OCI-LY7 (cell line): ENCODE measurements around the gene CHST14. TPM values are rescaled to one million over a fixed set of nuclear protein-coding genes. Genes with fewer than 3 reads are reported as not detected.
A peak's percentile ranks its signal among the peaks of the same experiment; 100 is the strongest.

Experiments
- BruUV-seq: library from RNA; stranded (reverse); fragments of 400-500 nt; replicated peaks from 2 replicates; lab custom pipeline; 2021; lab: Mats Ljungman, UMichigan
- CTCF ChIA-PET: fragments of 300-600 bp; sonication (Branson Sonifier 250); formaldehyde crosslinking; loops from one replicate; lab custom pipeline; 2022; ENCODE audit warnings: antibody characterized with exemption; ENCODE audit not compliant: unreplicated experiment; lab: Charles Lee
- POLR2A ChIA-PET: fragments of 300-600 bp; sonication (Branson Sonifier 250); formaldehyde crosslinking; loops from one replicate; lab custom pipeline; 2022; ENCODE audit warnings: antibody characterized with exemption; lab: Charles Lee
- DNase-seq: peaks from one replicate; pipeline ENCODE4 v3.0.0-alpha.2; 2015; ENCODE audit warnings: low spot score
- H2AFZ ChIP-seq: fragments of 200-600 bp; sonication (generic), shearing (Covaris generic); 2 replicates; pipeline ENCODE4 v1.6.1; 2014; ENCODE audit warnings: mild to moderate bottlenecking, antibody characterized with exemption, low read length, moderate library complexity
- H3K27ac ChIP-seq: fragments of 200-600 bp; sonication (generic); 2 replicates; pipeline ENCODE4 v1.5.1; 2014; ENCODE audit warnings: mixed run types, low read depth, mild to moderate bottlenecking, moderate library complexity, low read length, inconsistent platforms; ENCODE audit not compliant: poor library complexity, severe bottlenecking
- H3K36me3 ChIP-seq: fragments of 200-600 bp; sonication (generic); 2 replicates; pipeline ENCODE4 v1.6.1; 2014; ENCODE audit warnings: mild to moderate bottlenecking, antibody characterized with exemption, low read length, moderate library complexity, mixed read lengths; ENCODE audit not compliant: insufficient read depth
- H3K4me1 ChIP-seq: fragments of 200-600 bp; sonication (generic); 2 replicates; pipeline ENCODE4 v1.5.1; 2014; ENCODE audit warnings: mild to moderate bottlenecking, low read length; ENCODE audit not compliant: insufficient read depth, poor library complexity, severe bottlenecking
- H3K4me2 ChIP-seq: fragments of 200-600 bp; sonication (generic); 2 replicates; pipeline ENCODE4 v1.6.1; 2014; ENCODE audit warnings: mild to moderate bottlenecking, low read length
- H3K4me3 ChIP-seq: fragments of 200-600 bp; sonication (generic); 2 replicates; pipeline ENCODE4 v1.5.1; 2014; ENCODE audit warnings: mild to moderate bottlenecking, low read depth, low read length; ENCODE audit not compliant: poor library complexity, severe bottlenecking
- H3K79me2 ChIP-seq: fragments of 200-600 bp; sonication (generic); 2 replicates; pipeline ENCODE4 v1.6.1; 2016; ENCODE audit warnings: low read depth, mild to moderate bottlenecking, low read length, moderate library complexity, mixed read lengths; ENCODE audit not compliant: insufficient read depth
- H3K9me2 ChIP-seq: fragments of 200-600 bp; sonication (generic); 2 replicates; pipeline ENCODE4 v1.6.1; 2016; ENCODE audit warnings: mild to moderate bottlenecking, low read length, mixed read lengths; ENCODE audit not compliant: insufficient read depth
- H3K9me3 ChIP-seq: fragments of 200-600 bp; sonication (generic); 2 replicates; pipeline ENCODE4 v1.6.1; 2014; ENCODE audit warnings: mild to moderate bottlenecking, mixed run types, low read length, mixed read lengths
- H4K20me1 ChIP-seq: fragments of 200-600 bp; sonication (generic); 2 replicates; pipeline ENCODE4 v1.6.1; 2014; ENCODE audit warnings: mild to moderate bottlenecking, antibody characterized with exemption, low read length, moderate library complexity, mixed read lengths; ENCODE audit not compliant: insufficient read depth
- CTCF ChIP-seq: fragments of 200-600 bp; sonication (generic); conservative IDR thresholded peaks from 2 replicates; pipeline ENCODE4 v1.5.1; 2014; ENCODE audit warnings: mild to moderate bottlenecking, antibody characterized with exemption, low read length, moderate library complexity, mixed read lengths
- EZH2phosphoT487 ChIP-seq: fragments of 200-600 bp; sonication (generic); IDR thresholded peaks from 2 replicates; pipeline ENCODE4 v1.6.1; 2018; ENCODE audit warnings: low read depth, borderline replicate concordance, mild to moderate bottlenecking, mixed run types, antibody characterized with exemption, low read length, moderate library complexity, mixed read lengths
- intact Hi-C: fragments of 100-400 bp; cut with micrococcal nuclease; formaldehyde crosslinking; loops from one replicate; pipeline ENCODE4 v1.10.0; 2022; ENCODE audit not compliant: unreplicated experiment
- total RNA-seq, 2 experiments: library from RNA; depleted of rRNA in 1 of 2; stranded (reverse); fragments of >200 nt in 1 of 2; shearing (Covaris generic) in 1 of 2; gene quantifications; 2 replicates each; pipeline ENCODE4 v1.2.3, GENCODE V29; 2014 to 2022

Gene CHST14
- total RNA-seq, 2 experiments from 2014 or later, result 7.3 to 15.3 TPM

GRCh38 chr15:40437752-40438687, 32.8 kb upstream of the CHST14 start:
- ChIA-PET CTCF (no interaction called here), POLR2A (no interaction called here)
- no peak overlapping the region for H3K4me3 ChIP-seq
- no peak for TF ChIP-seq EZH2phosphoT487
- TF ChIP-seq CTCF, result no peak
- peaks cover 8% of the 10 kb centered on the region for H4K20me1 ChIP-seq
- peaks cover 21% of the 10 kb centered on the region for H3K4me1 ChIP-seq
- H2AFZ ChIP-seq, result no peak overlapping the region
- BruUV-seq, result no TSS peak
- H3K79me2 ChIP-seq, result peaks cover 9% of the 10 kb centered on the region; the same call in 1 of the 2 replicates
- no peaks in the 10 kb centered on the region for H3K36me3 ChIP-seq
- H3K27ac ChIP-seq, result no peak overlapping the region
- intact Hi-C loops, result no loop called here
- H3K9me2 ChIP-seq, result no peaks in the 10 kb centered on the region
- H3K9me3 ChIP-seq, result no peaks in the 10 kb centered on the region
- DNase-seq, result no peak
- H3K4me2 ChIP-seq, result no peak overlapping the region

GRCh38 chr15:40438712-40439111, 32.1 kb upstream of the CHST14 start:
- no TSS peak for BruUV-seq

More at GRCh38 chr15:40438712-40439111, 32.1 kb upstream of the CHST14 start:
- peaks cover 14% of the 10 kb centered on the region for H4K20me1 ChIP-seq
- H3K4me1 ChIP-seq, result peaks cover 21% of the 10 kb centered on the region
- no peak for TF ChIP-seq CTCF
- no peak for TF ChIP-seq EZH2phosphoT487
- DNase-seq, result no peak
- no peak overlapping the region for H3K27ac ChIP-seq
- H3K36me3 ChIP-seq, result no peaks in the 10 kb centered on the region
- H3K9me2 ChIP-seq, result no peaks in the 10 kb centered on the region
- H3K79me2 ChIP-seq, result peaks cover 16% of the 10 kb centered on the region; the same call in 1 of the 2 replicates
- no peak overlapping the region for H3K4me3 ChIP-seq
- POLR2A ChIA-PET, result no interaction called here
- no peaks in the 10 kb centered on the region for H3K9me3 ChIP-seq
- intact Hi-C loops, result no loop called here
- H3K4me2 ChIP-seq, result peak overlapping the region; percentile 9
- CTCF ChIA-PET, result no interaction called here
- no peak overlapping the region for H2AFZ ChIP-seq
